HG03039 (cell line): Measurements from ENCODE around the gene PTGFRN.
A peak's percentile ranks its signal among the peaks of the same experiment; 100 is the strongest.

Experiments
- ATAC-seq: cut with Tn5 transposase; IDR thresholded peaks from one replicate; pipeline ENCODE4 v1.9.1; 2021; ENCODE audit warnings: mild to moderate bottlenecking, moderate library complexity; ENCODE audit not compliant: unreplicated experiment

Gene PTGFRN

DNA sequence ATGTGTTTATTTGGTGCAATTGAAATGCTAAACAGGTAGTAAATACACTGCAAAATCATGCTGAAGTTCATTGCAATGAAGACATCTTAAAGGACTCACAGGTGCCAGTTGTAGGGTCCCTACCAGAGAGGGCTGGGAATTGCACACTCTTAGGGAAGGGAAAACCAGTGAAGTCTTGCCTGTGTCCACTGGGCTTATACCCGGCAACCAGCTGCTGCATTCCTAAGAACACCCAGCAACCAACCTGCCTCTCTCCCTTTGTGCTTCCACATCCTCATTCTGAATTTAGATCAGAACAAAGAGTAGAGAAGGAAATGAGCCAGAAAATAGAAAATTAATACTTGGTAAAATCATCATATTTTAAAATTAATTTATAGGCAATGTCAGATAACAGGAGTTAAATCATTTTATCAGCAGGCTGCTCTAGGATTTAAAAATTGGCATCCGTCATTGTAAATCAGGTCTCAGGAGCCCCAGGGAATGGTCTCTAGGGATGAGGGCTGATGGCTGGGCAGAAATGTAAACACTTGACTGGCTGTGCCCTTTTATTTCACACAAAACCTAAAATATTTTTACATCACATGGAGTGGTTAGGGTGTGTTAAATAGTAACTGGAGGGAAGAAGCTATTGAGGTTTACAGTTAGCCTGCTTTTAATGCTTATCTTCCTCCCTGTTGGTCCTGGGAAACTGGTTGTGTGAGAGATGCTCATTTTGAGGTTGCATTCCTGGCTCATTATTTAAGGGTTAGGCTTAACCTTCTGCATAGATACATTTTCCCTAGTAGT, 31.3 kb downstream of the PTGFRN start:
- ATAC-seq: no peak

DNA sequence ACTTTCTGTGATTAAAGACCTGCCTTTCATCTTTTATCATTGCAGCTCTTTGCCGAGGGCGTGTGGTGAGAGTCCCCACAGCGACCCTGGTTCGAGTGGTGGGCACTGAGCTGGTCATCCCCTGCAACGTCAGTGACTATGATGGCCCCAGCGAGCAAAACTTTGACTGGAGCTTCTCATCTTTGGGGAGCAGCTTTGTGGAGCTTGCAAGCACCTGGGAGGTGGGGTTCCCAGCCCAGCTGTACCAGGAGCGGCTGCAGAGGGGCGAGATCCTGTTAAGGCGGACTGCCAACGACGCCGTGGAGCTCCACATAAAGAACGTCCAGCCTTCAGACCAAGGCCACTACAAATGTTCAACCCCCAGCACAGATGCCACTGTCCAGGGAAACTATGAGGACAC, 32.0 kb downstream of the PTGFRN start:
- no peak for ATAC-seq

DNA sequence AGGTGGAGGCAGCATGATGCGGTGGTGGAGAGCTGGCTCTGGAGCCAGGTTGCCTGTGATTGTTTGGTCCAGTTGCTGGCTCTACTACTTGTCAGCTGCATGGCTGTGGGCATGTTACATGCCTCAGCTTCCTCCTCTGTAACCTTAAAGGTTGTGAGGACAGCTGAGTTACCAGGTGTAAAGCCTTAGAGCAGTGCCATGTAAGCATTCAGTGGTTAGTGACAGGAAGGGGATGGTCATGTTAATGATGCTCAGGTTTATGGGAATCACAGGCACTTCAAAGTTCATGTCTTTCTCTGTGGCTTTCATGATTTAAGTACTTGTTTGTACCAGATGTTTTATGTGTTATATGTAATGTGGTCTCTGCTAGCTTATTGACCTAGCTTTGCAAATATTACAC, 32.6 kb downstream of the PTGFRN start:
- no peak for ATAC-seq

DNA sequence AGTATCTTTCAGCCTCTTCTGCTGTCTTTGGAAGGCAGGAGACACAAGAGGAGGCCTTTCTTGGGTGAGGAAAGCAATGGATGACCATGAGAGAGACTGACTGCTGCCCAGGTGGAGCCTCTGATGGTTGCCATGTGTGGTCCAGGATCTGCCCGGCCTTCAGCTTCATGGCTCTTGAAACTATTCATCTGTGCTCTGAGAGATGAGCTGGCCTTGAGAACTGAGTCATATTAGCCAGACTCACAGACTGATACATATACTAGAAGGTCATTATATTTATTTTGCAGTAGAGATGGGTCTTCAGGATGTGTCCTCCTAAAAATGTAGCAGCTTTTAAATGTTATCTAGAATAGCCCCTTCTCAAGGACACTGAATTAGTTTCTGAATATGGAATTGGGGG, 33.7 kb downstream of the PTGFRN start:
- ATAC-seq: peak; percentile 58

DNA sequence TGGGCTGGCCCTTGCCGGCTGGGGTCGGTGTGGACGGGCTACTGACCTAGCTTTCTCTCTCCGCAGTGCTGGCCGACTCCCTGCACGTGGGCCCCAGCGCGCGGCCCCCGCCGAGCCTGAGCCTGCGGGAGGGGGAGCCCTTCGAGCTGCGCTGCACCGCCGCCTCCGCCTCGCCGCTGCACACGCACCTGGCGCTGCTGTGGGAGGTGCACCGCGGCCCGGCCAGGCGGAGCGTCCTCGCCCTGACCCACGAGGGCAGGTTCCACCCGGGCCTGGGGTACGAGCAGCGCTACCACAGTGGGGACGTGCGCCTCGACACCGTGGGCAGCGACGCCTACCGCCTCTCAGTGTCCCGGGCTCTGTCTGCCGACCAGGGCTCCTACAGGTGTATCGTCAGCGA, 34.9 kb downstream of the PTGFRN start:
- no peak for ATAC-seq

DNA sequence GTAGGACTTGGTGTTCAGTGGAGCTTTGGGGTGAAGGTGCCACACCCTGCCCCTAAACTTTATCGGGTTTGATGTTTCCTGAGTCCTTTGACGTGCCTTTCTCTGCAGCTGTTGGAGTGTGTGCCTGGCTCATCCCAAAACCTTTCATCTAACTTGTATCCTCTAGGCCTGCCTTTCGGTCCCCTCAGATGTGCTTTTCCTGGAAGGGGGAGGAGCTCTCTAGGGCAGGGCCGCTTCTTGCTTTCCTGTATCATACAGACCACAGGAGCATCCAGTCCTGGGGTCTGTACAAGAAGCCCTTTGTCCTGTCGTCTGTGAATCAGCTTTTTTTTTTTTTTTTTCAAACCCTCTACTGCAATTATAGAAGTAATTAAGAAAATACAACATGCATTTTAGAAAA, 35.7 kb downstream of the PTGFRN start:
- no peak for ATAC-seq

DNA sequence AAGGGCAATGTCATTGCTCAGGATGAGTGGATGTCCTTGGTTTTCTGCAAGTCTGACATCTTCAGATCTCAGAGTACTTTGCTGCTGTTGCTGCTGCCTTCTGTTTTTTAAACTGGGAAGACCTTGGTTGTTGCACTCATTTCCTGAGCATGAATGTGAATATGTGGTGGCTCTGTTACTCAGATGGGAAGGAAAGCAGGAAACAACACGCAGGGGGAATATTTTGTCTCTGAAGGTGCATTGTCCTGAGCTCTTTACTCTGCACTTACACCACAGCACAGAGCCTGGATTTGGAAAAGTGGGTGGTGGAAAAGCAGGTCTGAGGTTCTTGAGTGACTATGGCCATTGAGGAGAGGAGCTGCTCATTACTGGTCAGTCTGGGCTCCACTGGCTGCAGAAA, 36.3 kb downstream of the PTGFRN start:
- ATAC-seq: no peak

DNA sequence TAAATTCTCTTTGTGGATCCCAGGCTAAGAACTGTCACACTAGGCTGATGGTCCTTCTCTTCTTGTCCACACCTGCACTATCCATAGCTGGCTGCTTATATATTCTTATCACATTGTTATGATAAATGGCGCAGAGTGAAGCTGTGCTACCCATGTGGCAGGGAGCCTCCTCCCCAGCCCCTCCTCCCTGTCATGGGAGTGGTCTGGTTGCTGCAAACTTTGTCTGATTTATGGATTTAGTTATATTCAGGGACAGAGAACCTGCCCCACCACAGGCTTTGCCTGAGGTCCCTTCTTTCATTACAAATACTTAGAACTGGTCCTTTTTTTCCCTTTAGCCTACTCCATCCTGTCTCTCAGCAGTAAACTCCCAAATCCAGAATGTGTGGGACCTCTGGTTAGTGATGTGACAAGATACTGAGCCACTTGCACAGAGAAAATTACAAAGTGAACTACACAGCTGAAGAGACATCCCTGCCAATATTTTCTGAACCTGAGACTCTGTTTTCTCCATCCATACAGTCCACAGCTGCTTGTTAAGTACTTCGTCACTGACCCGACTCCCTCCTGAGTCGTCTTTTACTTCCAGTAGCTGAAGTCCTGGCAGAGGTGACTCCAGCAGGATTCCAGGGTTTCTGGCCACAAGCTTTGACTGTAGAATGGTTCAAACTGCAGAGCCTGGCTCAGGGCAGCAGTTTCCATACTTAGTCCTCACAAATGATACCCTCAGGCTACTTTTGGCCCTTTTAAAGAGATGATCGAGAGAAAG, 37.6 kb downstream of the PTGFRN start:
- ATAC-seq: no peak

DNA sequence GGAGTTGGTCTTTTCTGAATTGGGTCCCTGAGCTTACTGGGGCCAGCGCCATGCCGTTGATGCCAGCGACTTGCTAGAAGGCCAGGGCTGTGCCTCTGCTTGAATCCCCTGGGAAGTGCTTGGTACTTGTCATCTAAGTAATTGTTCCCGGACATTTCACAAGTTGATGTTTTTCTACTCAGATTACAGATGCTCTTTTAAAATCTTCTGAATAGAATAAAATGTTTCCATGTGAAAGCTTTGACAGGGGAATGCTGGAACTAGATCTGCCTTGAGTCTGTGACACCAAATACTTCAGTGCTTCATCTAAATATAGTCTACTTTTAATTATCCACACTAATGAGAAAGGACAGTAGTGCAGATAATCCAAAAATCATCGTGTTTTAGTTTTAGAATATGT, 38.3 kb downstream of the PTGFRN start:
- ATAC-seq: no peak

DNA sequence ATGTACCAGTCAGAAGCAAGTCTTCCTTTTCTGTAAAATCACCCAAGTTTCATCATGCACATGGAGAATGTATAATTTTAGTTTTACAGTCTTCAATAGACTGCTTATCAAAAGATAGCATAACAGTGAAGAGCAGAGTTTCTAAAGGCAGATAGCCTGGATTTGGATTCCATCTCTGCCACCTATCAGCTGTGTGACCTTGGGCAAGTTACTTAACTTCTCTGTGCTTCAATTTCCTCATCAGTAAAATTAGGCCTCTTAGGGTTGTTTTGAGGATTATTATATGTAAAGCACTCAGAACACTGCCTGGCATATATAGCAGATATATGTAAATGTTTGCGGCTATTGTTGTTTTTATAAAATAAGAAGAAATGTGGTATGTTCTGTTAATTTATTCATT, 38.9 kb downstream of the PTGFRN start:
- no peak for ATAC-seq

DNA sequence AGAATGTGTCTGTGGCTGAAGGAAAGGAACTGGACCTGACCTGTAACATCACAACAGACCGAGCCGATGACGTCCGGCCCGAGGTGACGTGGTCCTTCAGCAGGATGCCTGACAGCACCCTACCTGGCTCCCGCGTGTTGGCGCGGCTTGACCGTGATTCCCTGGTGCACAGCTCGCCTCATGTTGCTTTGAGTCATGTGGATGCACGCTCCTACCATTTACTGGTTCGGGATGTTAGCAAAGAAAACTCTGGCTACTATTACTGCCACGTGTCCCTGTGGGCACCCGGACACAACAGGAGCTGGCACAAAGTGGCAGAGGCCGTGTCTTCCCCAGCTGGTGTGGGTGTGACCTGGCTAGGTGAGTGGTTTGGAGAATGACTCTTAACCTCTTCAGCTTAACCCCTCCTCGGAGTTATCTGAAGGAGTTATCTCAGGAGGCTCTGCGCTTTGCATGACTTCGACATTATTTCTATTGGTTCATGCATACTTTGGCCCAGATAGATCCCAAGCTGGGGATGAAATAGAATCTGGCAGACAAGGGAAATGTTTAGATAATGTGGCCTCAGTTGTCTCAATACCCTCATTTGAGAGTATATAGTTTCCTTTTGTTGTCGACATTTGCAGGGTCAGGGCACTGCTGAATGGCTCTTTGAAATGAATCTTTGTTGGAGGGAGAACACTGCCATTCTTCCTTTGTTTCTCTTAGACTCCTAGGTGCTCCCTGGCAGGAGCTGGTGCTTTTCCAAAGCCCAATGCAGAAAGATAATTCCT, 39.7 kb downstream of the PTGFRN start:
- ATAC-seq: no peak

DNA sequence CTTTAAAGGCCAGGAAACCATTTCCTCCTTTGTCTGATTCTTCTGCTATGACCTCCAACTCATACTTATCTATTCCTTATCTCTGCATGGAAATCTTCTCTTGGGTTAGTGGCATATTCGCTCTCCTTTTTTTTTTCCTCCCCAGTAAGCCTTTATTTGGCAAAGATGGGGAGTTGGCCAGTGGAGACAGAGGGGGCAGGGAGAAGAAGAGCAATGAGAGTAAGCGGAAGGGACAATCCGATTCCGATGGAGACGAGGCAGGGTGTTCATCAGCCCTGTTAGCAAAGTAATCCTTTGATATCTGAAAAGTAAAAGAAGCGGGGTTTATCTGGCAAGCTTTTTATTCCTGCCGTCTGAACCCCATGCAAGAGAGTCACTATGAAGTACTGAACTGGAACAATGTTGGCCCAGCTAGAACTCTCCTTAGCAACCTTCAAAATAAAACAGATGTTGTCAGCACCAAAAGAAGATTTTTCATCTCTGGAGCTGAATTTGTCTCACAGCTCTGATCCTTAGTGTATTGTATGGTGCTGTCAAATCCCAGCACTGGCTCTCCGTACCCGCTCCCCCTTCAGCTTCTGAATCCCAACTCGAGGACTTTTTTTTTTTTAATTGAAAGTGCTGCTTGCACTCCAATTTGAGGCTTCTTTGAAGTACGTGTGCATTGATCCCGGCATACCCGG, 40.9 kb downstream of the PTGFRN start:
- no peak for ATAC-seq

DNA sequence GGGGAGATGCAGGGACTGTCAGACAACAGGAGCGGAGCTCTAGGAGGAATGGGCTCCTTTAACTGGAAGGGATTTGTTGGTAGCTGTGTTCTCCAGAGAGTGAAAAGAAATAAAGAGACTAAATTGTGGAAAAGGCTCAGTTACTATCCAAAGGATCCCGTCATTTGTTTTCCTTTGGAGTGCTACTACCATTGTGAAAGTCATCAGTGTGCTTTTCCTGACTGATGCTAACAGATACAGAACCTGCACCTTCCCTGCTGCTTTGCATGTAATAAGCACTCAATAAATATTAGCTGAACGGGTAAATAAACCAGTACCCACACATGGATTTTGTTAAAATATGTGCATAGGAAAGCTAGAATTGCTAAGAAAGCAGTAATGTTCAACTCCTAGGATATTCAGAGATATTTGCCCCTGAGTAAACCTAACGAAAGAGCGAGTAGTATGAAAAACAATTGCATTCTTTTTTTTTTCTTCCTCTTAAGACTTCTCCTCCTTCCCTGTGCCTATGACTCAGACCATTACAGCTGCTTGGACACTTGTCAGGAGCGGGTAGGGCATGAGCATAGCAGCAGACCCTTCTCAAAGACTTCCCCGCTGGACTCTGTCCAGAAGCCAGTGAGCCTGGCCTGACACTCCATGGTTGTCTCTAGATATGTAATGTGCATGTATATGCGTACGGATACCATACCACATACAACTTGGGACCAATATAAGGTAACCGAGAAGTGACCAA, 41.7 kb downstream of the PTGFRN start:
- no peak for ATAC-seq

DNA sequence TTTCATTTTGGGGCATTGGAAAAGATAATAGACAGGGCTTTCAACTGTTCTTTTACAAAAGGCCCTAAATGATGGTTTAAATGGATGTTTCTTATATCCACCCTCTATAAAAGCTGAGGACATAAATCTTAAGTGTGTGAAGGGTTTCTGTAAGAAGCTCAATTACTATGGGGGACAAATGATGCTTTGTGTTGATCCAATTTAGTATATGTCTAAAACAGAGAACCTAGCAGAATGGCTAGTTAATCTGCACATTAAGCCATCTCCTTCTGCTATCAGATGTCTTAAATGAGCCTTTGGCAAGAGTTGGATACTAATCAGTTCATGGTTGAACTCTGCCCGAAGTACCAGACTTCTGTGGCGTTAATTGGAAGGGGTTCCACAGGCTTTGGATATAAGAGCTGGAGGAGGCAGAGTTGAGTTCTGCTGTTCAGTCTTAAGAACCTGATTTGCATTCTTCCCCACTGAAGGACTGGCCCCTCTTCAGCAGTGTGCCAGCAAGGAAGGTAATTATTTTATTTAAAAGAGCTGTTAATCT, 43.1 kb downstream of the PTGFRN start:
- ATAC-seq: no peak

DNA sequence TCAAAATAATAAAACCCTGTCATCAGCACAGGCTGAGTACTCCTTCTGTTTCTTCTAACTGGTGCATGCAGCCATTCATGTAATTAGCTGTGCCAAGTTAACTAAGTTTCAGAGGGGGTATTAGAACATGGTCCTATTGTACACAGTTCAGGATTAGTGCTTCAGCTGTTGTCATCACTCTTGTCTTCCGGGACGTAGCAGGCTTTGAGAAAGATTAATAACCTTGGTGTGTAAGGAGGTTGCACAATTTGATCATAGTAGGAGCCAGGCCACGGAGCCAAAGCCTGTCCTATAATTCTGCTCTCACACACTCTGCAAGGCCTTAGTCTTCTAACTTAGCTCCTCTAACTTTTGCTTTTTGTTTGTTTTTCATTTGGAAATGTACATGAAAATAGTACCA, 44.7 kb downstream of the PTGFRN start:
- no peak for ATAC-seq

DNA sequence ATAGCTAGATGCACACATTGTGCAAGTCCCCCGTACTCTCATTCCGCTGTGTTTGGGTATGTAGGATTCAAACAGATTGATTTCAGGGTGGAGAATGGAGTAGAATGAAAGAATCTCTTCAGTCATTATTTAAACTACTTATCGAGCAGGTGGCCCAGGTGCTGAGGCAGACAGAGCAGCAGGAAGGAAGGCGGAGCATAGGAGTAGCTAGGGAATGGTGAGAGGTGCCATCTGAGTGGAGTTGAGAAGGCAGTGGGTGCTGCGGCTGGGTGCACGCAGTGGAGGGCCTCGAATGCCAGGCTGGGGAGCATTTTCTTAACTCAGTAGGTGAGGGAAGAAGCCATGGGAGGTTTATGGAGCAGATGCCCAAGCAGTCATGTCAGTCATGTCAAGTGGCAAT, 46.7 kb downstream of the PTGFRN start:
- ATAC-seq: no peak

DNA sequence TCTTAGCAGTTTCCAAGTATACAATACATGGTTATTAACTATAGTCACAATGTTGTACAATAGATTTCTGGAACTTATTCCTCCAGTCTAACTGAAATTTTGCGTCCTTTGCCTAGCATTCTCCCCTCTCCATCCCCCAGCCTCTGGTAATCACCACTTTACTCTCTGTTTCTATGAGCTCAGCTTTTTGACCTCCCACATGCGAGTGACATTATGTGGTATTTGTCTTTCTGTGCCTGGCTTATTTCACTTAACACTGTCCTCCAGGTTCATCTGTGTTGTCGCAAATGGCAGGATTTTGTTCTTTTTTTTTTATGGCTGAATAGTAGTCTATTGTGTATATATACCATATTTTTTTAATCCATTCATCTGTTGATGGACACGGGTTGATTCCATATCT, 47.9 kb downstream of the PTGFRN start:
- no peak for ATAC-seq

DNA sequence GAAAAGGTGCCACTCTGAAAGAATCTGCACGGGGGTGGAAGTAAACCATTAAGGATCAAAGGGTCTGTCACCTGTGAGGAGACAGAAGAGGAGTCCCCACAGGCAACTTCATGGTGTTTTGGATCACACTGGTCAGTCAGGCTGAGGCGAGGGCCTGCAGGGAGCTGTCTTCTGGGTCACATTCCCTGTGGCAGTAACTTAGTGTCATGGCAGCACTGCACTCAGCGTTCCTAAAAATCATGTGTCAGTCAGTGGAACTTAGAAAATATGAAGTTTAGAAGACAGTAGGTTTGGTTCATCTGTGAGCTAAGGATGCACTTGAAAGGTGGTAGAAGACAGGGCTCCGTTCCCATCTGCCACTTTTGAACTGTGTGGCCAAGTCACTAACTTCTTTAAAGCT, 48.4 kb downstream of the PTGFRN start:
- no peak for ATAC-seq

DNA sequence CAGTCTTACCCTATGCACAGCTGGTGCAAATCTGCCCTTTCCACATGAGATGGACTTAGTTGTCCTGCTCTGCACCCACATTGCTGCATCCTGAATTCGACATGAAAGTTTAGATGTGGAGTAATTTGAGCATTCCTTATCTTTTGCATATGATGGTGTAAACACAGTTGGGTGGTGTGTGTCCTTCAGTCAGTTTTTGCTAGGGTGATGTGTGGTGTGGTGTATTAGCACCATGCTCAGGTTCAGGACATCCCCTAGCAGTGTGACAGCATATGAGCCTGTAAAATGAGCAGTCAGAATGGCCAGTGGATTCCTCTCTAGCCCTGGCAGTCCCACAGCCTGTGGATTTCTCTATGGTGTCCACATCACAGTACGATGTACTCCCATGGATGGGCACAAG, 49.3 kb downstream of the PTGFRN start:
- ATAC-seq: no peak

DNA sequence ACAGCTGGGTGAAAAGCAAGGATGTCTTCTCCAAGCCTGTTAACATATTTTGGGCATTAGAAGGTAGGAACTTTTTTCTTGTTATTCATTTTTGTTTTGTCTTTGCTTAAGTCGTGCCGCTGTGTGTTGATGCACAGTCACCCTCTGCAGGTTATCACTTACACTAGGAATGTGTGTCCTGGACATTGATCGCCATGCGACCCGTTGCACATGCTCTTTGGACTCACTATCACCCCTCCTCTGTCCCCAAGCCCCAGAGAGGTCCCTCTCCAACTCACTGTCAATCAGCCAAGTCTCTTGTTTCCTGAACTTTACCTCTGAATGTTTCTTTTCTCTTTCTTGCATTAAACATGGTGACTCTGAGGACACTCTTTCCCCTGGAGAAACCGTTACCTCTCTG, 51.9 kb downstream of the PTGFRN start:
- ATAC-seq: no peak
